GM19455 (cell line): Measurements from ENCODE around the gene ZNF664.

Source experiments
- ATAC-seq: cut with Tn5 transposase; IDR thresholded peaks from one replicate; pipeline ENCODE4 v1.9.1; 2021; ENCODE audit not compliant: unreplicated experiment

ZNF664 gene

DNA sequence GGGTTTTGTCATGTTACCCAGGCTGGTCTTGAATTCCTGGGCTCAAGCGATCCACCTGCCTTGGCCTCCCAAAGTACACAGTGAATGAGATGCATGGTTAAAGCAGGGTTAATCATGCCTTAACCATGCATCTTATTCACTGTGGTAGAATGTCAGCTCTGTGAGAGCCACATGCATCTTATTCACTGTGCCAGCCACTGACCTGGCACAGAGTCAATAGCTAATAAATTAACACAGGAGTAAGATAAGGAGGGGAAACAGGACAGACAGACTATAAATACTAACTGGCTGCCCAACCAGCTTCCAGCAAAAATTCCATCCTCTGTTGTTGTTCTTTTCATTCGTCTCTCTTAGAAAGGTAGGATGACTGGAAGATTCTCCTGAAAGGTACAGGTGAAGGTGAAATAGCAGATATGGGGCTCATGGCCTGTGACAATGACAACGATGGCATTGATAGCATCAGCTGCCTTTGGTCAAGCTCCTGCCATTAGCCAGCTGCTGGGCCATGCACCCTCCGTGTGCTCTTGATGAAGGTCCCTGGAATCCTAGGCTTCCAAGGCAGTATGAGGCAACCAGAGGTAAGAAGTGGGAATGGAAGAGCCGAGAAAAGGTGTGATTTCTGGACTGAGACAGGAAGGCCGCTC, 76.6 kb downstream of the ZNF664 start:
- no peak for ATAC-seq

DNA sequence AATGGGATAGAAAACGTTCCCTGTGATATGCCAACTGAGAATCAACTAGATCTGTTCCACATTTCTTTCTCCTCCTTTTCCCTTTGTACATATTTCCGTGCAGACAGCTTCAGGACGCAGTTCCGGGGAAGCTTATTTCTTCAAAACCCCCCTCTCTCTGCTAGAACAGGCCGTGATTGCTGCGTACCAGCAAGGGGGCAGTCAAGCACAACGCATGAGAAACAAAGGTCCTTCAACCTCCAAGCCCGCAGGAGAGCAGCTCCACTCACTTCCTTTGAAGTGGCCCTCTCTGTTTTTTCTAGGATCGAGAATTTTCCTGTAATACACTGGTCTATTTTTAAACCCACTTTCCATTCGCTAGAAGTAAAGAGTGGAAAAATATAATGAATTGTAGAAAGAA, 80.8 kb downstream of the ZNF664 start:
- no peak for ATAC-seq

DNA sequence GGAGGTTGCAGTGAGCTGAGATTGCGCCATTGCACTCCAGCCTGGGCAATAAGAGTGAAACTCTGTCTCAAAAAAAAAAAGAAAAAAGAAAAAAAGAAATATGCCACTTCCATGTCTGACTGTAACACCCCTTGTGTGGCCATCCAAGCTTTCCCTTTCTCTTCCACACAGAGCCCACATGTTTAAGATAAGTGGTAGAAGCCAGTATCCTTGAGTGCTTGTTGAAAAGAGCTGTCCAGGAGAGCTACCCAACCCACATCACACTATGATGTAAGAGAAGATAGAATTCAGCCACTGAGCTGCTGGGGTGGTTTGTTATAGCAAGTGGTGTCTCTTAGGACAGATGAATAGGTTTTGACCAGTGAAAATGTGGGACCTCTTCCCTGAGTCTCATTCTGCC, 82.1 kb downstream of the ZNF664 start:
- no peak for ATAC-seq

DNA sequence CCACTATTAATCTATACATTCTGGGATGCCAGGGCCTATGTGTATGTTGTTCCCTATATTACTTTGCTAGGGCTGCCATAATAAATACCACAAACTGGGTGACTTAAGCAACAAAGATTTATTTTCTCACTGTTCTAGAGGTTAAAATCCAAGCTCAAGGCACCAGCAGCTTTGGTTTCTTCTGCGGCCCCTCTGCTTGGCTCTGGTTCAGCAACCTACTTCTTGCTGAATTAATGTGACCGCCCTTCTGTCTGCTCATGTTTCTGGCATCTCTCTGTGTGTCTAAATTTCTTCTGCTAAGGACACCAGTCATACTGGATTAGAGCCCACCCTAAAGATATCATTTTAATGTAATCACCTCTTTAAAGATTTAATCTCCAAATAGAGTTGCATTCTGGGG, 84.7 kb downstream of the ZNF664 start:
- ATAC-seq = no peak

DNA sequence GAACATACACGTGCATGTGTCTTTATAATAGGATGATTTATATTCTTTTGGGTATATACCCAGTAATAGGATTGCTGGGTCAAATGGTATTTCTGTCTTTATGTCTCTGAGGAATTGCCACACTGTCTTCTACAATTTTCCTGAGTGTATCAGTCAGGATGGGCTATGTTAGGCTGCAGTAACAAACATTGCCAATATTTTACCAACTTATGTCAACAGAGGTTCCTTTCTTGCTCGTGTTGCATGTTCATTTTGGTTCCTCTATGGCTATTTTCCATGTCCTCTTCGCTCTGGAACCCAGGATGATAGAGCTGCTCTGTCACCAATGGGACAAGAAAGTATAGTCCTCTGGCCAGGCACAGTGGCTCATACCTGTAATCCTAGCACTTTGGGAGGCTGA, 86.7 kb downstream of the ZNF664 start:
- ATAC-seq = no peak
